Tongue (tissue), 2 donors: Measurements from ENCODE around the gene EOMES. TPM values are rescaled to one million over a fixed set of nuclear protein-coding genes. Genes with fewer than 3 reads are reported as not detected.
"Not testable (repeated sequence)": the region's sequence is repeated elsewhere in the genome, so short reads cannot be mapped to it uniquely, and the experiment has no call there.

Experiments
- DNase-seq: peaks from one replicate; pipeline ENCODE4 v3.0.0-alpha.2; 2015
- total RNA-seq: library from RNA; depleted of rRNA; stranded (reverse); fragments of >200 nt; gene quantifications from one replicate; pipeline ENCODE4 v1.2.3, GENCODE V29; 2014

The EOMES gene
- 0.31 TPM for total RNA-seq

- no peak for DNase-seq
Measured at GRCh38 chr3:27721717-27722564, at the start of gene EOMES. TSS of gene EOMES (minus strand) at chr3:27722323. CDS start at chr3:27722294, 29 bp downstream.

GRCh38 chr3:27770384-27770783, 48.3 kb upstream of the EOMES start:
- not testable (repeated sequence) for DNase-seq

- DNase-seq = no peak
Measured at GRCh38 chr3:27767000-27767399, 44.9 kb upstream of the EOMES start.

DNA sequence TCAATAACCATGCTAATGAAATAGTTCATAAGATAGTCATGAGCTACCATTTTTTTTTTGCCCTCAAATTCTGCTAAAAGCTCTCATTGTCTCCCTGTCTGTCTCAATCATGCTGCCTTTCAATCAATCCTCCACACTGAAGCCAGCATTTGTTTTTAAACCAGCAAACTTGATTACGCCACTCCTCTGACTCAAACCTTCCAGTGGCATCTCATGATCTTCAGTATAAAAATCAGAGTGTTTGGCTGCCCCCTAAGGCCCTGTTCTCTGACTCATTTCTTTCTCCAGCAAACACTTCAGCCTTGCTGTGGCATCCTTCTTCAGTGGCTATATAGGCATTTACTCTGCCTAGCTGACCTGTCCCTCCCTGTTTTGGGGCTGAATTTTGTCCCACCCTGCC, 36.0 kb upstream of the EOMES start:
- no peak for DNase-seq

- no peak for DNase-seq
Measured at GRCh38 chr3:27756877-27757276, 34.8 kb upstream of the EOMES start.

- DNase-seq = no peak
Measured at GRCh38 chr3:27752926-27753325, 30.8 kb upstream of the EOMES start.

DNA sequence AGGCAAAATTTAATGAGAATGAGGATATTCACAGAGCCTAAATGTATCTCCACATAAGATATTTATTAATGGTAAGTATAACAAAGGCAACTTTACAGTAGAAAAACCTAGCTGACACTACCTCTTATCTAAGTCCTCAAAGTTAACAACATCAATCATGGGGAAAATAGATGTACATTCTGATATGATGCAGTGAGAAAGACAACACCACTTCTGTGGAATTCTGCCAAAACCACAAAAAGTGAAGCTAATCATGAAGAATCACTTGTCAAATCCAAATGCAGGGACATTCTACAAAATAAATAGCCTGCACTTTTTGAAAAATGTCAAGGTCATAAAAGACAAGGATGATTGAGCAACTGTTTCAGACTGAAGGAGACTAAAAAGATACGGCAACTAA, 27.5 kb upstream of the EOMES start:
- DNase-seq = no peak

DNA sequence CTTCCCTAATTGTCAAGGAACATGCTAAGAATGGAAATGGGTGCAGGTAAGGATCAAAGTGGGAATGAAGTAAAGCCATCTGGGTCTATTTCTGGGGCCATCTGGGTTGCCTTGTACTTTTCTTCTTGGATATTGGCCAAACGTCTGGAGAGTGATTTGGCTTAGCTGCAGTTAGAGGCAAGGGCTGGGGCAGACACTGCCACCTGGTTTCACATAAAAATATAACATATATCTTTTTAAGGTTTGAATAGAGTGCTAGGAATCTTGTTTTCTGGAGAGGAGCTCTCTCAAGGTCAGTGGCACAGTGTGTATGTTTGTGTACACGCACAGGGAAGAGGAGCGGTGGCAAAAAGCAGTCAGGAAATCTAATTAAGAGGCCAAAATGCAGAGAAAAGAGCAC, 24.7 kb upstream of the EOMES start:
- no peak for DNase-seq

DNA sequence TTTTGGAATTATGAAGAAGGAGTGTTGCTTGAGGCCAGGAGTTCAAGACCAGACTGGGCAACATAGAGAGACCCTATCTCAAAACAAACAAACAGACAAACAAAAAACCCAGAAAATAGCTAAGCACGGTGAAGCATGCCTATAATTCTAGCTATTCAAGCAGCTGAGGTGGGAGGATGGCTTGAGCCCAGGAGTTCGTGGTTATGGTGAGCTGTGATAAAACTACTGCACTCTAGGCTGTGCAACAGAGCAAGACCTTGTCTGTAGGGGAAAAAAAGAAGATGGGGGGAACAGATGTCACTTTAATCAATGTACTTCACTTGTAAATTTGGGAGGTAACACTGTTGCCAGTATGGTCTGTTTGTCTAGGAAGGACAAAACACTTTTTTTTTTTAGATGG, 18.7 kb upstream of the EOMES start:
- no peak for DNase-seq

GRCh38 chr3:27737091-27737490, 15.0 kb upstream of the EOMES start:
- no peak for DNase-seq

DNA sequence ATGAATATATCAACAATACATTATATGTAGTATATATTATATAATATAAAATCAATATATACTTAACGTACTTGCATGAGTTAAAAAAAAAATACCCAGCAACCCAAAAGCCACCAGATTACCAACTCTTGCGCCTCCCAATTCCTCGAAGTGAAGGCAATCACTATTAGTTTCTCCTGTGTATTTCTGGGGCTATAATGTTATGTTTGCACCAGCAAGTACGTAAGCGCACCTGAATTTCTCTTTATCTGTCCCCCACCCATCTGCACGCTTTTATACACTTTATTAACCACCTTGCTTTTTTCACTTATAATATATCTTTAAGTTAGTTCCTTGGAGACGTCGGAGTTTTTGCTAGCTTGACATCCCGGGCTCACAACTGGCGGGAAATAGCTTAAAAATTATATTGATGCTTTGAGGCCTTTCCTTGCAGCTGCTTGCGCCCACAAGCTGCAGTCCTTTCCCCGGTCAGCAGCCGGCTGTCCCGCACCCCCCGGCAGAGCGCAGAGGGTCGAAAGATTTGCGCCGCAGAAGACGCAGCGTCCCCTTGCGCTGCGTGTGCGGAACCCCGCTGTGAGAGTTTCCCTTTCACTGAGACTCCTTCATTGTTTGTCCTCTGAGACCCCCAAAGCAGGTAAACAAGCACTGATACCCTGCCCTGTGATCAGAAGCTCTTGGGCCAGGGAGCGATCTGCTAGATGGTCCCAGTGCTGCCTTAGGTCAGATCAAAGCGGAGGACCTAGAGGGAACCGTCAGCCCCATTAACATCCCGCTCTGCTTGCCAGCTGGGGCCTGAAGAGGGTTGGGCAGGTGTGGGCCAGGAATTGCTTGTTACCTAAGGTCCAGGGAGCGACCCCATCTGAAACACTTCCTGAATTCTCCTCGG, 8.9 kb upstream of the EOMES start:
- DNase-seq = no peak

DNA sequence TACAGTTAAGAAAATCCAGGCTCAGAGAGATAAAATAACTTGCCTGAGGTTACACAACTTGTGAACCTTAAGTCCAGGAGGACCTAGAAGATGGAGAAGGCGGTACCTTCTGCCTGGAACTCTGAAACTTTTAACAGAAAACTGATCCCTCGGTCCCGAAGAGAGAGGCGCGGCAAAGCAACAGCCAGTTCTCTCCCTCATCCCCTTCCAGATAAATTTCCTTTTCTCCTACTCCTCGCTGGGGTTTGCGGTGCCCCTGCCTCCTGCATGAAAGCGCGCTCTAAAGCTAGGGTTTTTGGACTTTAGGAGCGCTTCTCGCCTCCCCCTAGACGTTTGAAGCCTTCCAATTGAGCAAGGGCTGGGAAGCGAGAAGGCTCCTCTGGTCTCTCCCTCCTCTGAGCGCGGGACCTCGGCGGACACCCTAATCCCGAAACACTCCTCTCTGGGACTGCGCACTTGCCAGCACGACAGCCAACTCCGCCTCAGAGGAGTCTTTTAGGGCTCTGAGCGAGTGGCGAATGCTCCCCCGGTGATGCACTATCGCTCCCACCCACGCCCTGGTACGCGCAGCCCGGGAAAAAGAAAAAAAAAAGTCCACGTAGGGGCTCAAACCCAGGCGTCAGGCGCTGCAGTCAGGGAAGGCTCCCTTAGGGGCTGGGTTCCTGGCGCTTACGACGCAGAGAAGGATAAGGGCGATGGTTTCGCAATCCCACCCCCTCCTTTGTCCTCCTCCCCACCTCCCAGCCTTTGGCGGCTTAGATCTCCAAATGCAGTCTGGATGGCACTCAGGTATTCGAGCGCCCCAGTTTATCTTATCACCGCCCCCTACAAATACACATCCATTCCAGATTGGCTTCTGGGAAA, 7.9 kb upstream of the EOMES start:
- no peak for DNase-seq

GRCh38 chr3:27729325-27729724, 7.2 kb upstream of the EOMES start:
- DNase-seq = no peak

DNA sequence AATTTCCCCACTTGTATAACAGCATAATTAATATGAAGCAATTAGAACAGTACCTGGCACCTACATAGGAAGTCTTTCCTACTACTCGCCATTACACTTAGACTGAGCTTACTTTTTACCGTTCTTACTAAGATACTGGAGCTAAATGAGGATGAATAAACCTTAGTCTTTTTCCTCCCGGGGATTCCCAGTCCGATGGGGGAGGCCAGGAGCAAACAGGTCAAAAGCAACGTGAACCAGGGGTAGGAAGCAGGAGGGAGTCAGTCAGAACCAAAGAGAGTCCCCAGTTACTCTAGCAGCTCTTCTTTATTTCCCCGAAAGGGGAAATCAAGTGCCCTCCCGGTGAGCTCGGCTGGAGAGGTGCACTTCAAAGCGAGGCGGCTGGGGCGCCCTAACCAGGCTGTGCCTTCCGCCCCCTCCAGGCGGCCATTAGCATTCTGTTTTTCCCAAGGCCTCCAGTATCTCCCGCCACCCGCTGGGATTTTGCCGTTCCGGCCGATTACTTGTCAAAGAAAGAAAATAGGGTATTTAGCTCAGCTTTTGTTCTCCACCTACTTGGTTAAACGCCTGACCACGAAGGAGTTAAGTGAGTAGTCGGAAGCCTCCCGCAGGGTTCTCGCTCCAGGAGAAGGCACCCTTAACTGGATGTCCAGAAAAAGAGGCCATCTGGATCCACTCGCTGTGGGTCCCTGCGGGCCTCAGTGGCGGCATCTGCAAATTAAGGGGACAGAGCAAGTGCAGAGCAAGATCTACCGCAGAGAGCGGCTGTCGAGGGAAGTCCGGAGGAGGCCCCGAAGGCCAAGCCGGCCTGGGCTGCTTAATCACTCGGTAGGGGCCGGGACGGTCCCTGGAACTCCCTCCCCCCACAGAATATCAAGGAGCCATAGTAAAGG, 6.3 kb upstream of the EOMES start:
- no peak for DNase-seq

DNA sequence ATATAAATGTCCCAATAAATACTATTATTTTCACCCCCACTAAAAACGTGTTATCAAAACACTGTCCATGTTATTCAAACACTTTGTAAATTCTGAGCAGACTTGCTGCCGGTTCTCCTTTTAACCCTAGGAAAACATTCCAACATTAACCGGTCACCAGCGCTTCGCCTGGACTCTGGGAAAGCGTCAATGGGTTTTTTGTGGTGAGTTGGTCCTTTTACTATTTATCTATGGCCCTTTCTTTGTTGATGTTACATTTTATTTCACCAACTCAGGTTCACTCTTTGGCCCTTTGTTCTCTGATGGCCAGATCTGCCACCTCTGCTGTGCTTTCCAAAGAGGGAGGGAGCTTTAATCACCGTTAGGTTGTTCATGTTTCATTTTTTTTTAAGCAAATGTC, 4.1 kb upstream of the EOMES start:
- DNase-seq = no peak

- DNase-seq = no peak
Measured at GRCh38 chr3:27724459-27725197, 2.5 kb upstream of the EOMES start.

GRCh38 chr3:27723815-27724458, 1.8 kb upstream of the EOMES start:
- no peak for DNase-seq

DNA sequence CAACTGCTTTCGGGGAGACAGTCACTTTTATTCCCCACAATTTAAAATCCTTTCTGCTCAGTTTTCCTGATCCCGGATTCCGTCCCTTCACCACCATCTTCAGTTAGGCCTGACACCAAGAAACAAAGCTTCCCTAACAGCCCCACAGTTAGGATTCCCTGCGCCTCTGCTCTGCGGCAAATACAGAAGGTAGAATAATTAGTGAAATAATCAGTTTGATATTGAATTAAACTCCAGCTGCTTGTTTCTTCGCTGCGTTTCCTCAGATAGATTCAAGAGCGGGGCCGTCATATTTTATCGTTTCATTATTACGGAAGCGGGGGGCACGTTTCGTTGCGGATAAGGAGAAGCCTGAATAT, 1.3 kb upstream of the EOMES start:
- no peak for DNase-seq

DNA sequence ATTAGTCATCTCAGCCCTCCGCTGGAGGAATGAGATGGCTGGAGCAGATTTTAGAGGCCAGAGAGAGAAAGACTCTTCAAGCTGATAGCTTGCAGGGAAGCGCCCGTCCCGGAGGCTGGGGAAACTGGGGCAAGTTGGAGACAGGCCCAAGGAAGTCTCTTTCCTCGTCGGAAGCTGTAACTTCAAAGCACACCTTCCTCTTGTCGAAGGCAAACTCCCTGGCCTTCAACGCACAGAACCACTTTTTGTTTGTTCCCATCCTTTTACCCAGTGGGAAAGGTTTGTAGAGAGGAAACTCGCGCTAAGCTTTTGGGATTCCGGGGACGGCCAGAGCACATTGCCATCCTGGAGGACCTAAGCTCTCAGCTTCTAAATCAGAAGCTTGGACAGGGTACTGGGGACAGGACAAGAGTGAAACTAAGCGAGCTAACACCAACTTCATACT, 900 bp upstream of the EOMES start:
- DNase-seq = no peak
